ENCODE data around the gene B2M.

DNA sequence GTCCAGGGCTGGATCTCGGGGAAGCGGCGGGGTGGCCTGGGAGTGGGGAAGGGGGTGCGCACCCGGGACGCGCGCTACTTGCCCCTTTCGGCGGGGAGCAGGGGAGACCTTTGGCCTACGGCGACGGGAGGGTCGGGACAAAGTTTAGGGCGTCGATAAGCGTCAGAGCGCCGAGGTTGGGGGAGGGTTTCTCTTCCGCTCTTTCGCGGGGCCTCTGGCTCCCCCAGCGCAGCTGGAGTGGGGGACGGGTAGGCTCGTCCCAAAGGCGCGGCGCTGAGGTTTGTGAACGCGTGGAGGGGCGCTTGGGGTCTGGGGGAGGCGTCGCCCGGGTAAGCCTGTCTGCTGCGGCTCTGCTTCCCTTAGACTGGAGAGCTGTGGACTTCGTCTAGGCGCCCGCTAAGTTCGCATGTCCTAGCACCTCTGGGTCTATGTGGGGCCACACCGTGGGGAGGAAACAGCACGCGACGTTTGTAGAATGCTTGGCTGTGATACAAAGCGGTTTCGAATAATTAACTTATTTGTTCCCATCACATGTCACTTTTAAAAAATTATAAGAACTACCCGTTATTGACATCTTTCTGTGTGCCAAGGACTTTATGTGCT is 527 bp downstream of the B2M start:
- no peak for TF ChIP-seq POLR2AphosphoS5 (IDR thresholded peaks at IDR 0.05; ENCODE audit: low read depth)
- no peak for TF ChIP-seq CTCF (conservative IDR thresholded peaks at IDR 0.05; ENCODE audit: low read depth in 2 of 2)
- no peak for TF ChIP-seq EZH2phosphoT487 (IDR thresholded peaks at IDR 0.05; ENCODE audit: unreplicated experiment)
- TF ChIP-seq REST (IDR thresholded peaks at IDR 0.05; ENCODE audit: unreplicated experiment) = no peak
- TF ChIP-seq EZH2 (IDR thresholded peaks at IDR 0.05; ENCODE audit: low read depth, unreplicated experiment) = no peak
- TF ChIP-seq STAT1 (IDR thresholded peaks at IDR 0.05; ENCODE audit: unreplicated experiment) = no peak
- no peak for TF ChIP-seq JUNB (IDR thresholded peaks at IDR 0.05; ENCODE audit: unreplicated experiment)
